Colon (tissue), 2 donors: ENCODE measurements around the gene SIGLEC12.

Experiments used
- FAIRE-seq: peaks from 2 replicates; lab custom pipeline; 2012; peaks lifted over from hg19 to GRCh38; lab: Jason Lieb, UNC
- donor health status: control.
- donor health status: control.

SIGLEC12 gene

DNA sequence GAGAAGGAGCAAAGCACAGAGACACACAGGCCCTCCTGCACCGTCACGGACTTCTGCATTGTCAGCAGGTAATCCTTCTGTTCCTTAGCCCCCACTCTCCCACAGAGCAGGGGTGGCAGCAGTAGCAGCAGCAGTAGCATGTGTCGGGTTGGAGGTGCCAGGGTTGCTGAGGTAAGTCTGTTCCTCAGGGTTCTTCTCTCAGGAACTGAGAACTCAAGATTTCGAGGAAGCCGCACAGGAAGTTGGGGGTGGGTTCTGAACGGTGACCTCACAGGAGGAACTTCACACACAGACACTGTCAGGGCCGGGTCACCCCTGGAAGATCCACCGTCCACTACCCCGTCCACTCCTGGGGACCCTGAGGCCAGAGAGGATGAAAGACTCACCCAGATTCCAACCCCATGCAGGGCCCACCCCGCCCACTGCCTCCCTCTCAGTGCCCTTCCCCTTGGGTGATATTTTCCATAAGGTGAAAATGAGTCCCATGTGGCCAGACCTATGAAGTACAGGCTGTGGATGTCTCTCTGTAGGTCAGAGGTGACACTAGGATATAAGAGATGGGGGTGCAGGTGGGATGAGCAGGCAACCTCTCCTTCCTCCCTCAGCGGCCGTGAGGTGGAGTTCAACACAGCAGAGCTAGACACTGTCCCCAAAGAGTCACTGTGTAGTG lies at the start of gene SIGLEC12:
SIGLEC12 (minus strand) TSS at position 207 of the 670 bp plus-strand sequence; CDS start at position 140, 67 bp downstream.
- no peak for FAIRE-seq

DNA sequence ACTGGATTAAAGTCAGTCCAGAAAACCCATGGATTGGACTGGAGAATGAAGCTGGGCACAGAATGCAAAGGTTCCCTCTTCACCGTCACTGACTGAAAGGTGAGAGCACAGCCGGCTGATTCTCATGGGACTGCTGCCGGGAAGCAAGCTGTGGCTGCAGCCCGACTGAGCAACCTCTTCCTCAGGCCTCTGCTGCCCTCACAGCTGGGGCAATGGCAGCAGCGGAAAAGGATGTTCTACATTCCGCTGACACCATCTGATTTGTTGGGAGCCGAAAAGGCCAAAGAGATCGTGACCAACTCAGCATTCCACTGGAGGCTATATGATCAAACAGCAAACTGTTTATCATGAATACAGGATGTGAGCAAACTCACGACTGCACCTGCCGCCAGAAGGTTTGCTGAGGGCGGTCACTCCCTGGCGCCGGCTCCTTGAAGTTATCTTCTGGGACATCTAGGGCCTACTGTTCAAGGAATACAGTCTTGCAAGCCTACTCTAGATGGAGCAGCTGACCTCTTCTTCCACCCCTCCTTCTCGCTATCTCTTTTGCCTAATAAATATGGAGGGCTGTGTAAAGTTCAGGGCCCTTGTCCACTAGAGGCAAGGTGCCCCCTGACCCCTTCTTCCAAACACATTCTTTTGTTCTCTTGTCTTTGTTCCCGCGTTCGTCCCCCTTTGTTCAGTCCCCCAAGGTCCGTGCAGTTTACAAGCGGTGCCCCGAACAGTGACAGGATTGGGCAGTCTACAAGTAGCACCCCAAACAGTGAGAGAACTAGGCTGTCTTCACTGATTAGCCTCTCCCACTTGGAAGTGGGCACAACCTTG lies 49.5 kb upstream of the SIGLEC12 start:
- FAIRE-seq = no peak

DNA sequence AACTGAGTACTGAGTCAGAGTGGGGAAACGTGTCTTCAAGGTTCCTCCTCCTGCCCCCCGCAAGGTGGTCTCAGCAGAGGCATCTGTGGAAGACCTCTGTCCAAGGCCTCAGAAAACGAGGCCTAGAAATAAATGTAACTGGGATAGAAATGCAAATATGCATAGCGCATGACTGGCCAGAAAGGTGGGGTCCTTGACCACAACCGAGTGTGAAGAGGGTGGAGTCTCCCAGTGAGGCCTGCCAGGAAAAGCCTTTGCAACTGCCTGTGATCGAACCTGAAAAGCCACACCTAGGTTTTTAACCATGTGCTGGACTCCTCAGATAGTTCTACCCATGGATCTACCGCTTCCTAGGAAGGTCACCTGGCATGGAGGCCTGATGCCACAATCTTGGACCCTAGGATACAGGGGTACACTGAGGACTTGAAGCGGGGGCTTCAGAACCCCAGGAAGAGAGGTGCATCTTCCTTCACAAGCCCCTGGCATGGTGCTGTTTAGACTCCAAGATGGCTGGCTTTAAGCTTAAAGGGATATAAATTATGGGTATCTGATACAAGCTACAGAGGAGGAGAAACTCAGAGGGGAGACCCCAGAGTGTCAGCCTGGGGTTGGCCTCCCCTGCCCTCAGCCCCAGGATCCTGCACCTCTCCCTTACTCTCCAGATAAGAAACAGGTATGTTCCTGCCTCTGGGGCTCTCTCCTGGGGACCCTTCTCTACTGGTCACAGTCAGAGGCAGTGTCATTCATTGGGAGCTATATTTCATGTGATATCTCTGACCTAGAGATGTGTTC lies 48.1 kb upstream of the SIGLEC12 start:
- FAIRE-seq = no peak

DNA sequence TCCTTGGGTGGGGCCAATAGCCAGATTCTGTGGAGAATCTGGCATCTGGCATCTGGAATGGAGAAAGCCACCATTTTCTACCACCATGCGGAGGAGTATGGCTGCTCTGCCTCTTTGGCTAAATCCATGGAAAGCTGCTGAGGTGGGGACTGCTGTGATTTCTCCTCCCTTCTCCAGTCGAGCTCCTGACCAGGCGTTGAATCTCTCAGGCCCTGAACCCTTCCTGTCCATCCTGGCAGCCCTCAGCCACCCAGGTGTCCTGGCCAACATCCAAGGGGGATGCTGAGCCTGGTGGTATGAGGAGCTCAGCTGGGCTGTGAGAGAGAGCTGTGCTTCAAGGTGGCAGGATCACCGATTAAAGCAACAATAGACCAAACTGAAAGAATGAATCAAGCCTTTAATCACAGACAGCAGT lies 47.3 kb upstream of the SIGLEC12 start:
- FAIRE-seq = no peak

DNA sequence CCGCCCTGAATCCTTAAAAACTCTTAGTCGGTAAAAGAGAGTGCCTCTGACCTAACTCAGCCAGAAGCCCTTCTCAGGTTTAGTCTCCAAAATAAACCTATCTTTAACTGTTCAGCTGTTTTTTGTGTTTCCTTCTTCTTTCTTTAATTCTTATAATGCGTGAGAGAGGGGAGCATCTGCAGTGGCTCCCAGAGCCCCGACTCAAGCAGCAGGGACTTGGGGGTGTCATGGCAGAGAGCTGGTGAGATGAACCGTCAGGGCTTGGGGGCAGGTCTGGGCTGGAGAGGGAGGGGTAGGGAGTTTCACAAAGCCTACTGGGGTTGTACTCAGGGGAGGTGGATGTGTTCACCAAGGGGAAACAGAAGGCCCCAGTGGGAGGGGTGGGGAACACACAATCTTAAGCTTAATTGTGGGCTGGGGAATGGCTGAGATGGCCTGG lies 46.6 kb upstream of the SIGLEC12 start:
- FAIRE-seq = no peak

DNA sequence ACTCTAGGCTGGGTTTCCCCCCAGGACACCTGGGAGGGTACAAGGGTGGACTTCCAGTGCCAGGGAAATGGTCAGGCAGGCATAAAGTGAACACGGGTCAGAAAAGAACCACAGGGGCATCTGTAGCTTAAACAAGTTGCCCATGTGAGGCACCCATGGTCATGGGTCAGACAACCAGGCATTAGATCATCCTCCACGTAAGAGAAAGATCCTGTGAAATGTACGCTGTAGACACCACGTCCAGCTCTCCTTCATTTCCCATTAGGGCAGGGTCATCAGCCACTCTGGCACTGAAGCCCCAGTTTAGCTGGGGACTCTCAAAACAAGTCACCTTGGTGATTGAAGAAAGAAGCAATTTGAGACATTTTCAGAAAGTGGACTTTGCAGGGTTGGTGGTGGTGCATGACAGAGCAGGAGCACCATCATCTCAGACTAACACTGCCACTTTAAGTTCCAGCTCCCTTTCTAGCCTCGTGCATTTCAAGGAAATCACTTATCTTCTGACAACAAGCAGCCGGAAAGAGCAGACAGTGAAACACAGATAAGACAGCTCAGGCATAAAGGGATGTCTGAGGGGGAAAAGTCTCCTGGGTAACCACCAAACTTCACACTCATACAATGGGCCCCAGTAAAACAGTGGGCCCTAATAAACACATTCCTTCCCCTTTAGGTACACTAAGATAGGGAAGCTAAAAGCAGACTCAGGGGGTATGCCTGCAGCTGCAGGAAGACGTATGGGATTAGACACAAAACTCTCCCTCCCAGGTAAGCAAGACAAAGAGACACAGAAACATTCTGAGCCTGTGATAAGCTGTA lies 46.0 kb upstream of the SIGLEC12 start:
- FAIRE-seq = no peak

DNA sequence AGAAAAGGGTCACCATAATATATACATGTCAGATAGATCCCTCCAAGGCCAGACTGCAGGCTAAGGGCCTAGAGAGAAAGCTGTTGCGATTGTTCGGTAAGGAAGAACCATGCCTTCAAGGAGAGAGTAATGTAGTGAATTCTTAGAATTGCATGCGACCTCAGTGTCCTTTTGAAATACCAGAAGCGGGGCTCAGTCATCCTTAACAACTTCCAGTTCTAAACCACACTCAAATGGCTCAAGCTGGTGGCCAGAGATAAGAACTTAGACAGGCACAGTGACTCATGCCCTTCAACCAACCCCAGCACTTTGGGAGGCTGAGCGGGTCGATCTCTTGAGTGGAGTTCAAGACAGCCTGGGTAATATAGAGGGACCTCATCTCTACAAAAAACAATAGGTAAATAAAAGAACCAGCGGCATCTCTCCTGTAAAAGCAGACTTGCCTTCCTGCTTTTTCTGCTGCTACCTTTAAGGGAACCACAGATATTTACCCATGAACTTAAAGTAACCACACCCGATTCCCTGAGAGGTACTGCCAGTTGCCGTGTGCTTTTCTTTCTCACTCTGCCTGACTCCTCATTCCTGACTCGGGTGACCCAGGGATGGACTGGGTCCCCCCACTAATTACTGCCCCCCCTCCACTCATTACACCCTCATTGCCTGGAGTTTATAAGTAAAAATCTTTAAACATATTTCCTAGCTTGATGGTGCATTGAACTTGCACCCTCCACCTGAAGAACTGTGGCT lies 45.2 kb upstream of the SIGLEC12 start:
- no peak for FAIRE-seq

DNA sequence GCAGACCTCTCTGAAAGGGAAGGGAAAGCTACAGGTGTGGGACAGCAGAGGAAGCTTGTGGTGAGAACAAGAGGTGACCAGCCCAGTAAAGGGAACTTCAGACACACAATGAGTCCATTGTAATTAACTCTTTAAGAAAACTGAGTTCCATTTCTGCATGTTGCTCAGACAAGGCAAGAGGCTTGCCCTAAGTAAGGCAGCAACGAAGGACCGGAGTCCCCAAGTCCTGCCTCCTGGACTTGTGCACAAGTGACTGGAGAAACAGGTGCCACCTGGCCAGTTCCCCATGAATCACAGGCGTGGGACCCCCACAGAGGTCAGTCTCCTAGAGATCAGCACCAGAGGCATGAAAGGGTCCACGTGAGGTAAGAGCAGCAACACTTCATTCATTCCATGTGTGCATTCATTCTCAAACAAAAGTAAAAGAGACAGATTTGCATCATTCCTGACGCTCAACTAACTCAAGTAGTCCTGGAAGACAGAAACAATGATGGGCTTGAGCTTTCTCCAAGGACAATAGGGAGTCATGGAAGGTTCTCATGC lies 44.6 kb upstream of the SIGLEC12 start:
- no peak for FAIRE-seq

DNA sequence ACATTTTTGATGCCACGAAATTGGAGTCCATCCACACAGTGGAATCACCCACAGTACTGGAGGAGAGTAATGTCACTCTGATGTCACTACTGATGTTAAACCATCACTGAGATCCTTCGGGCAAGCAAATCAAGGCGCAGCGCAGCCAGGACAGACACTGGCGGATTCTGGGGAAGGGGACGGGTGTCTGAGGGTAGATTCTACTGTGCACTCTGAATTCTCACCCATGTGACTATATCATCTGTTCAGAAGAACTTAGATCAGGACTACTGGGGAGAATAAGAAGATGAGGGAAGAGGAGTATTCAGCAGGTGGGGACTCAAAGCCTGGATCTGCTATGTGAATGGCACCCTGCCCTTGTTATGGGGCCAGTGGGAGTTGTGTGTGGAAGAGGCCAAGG lies 42.4 kb upstream of the SIGLEC12 start:
- FAIRE-seq = no peak

DNA sequence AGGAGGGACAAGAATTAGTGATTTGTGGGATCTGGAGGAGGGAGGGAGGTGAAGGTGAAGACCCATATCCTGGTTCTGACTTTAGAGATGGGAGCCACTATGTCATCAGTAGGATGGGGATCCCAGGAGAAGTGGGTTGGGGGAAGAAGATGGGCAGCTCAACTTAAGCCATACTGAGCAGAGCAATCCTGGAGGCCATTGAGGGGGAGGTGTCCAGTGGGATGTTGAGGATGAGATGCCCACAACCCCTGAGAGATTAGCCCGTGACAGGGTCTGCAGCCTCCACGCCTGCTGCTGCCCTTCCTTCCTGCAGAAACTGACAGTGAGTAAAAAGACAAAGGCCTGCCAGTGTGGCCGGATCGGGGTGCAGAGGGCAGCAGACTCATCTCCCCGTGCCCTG lies 41.1 kb upstream of the SIGLEC12 start:
- FAIRE-seq = no peak

DNA sequence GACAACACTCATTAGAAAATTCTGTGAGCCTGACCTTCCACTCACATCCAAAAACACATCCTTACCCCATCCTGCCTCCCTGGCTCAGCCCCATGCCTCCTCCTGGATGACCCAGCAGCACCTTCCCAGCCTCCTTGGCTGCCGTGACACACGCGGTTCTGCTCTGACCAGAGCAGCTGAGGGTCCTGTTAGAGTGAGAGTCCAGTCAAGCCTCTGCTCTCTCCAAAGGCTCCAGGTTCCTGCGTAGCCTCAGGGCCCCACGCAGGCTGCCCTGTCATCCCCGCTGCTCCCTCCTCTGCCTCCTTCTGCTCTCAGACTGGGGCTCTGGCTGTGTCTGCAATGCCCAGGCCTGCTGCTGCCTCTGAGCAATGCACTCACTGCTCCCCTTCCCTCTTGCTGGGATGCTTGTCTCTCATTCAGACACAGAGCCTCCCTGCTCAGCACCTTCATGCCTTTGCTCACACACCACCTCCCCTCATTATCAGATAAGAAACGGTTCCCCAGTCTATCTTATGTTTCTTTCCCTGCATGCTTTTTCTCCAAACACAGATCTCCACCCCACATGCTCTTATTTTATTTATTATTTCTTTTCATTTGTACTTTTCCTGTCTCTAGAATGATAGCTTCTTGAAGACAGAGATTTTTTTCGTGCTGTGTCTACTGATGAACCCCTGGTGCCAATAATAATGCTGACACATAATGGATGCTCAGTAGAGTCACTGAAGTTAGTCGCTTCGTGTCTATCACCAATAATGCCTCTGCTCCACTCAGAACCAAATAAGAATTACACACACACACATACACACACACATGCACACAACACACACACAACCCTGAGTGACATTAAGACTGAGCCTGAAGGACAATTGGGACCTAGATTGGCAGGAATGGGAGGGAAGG lies 40.1 kb upstream of the SIGLEC12 start:
- FAIRE-seq = no peak

DNA sequence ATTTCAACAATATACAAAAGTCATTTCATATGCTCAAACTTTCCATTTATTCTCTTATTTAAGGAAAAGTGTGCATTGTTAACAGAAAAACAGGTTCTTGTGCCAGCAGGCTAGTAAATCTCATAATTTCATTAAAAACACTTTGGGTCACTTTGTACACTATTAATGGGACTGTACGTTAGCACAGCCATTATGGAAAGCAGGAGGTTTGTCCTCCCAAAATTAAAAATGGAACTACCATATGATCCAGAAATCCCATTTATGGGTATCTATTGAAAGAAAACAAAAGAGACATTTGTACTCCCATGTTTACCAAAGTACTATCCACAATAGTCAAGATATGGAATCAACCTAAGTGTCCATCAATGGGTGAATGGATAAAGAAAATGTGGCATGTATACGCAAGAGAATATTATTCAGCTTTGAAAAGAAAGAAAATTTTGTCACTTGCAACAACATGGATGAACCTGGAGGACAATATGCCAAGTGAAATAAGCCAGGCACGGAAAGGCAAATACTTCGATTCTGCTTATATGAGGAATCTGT lies 38.3 kb upstream of the SIGLEC12 start:
- no peak for FAIRE-seq

DNA sequence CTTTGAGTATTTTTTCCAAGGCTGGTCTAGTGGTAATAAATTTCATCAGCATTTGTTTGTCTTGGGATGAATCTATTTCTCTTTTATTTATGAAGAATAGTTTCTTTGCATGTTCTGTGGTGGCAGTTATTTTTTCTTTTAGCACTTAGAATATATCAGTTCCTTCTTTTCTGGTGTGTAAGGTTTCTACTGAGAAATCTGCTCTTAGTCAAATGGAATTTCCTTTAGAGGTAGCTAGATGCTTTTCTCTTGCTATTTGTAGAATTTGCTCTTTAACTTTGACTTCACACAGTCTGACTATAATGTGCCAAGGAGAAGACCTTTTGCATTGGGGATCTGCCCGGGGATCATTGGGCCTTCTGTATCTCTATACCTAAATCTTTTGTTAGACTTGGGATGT lies 33.9 kb upstream of the SIGLEC12 start:
- FAIRE-seq = no peak

DNA sequence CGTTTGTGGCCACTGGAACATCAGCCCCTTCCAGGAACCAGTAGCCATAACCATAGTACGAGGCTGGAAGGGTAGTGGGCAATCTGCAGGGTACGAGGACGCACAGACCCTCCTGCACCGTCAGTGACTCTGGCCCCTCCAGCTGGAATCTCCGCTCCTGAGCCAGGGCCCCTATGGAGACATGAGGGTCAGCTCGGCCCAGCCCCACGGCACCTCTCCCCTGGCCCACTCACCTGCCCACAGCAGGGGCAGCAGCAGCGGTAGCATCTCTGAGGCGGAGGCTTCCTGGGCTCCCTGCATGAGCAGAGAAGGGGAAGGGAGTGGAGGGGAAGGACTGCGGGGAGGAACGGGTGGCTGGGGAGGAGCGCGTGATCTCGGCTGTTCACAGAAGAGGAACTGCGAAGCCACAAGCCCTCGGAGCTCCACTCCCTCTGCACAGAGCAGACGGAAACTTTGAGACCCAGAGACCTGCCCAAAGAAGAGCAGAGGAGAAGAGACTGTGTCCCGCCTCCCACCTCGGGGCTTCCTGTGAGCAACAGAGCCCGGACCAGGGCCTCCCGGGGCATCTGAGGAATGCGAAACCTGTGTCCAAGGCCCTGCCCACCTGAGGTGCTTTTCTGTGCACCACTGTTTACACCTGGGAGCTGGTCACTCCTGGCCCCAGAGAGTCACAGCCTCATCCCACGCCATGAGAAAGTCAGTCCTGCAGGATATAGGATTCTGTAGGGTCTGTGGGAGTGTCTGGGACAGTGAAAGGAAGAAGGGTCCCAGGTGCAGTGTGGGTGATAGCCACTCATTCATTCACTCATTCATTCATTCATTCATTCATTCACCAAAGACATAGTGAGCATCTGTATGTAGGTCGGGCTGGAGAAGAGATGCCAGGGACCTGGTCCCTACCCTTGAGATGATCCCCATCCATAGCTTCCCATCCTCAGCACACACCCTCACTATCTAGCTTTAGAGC lies 30.0 kb upstream of the SIGLEC12 start, which contains the start of gene SIGLEC6:
SIGLEC6 (minus strand) TSS at position 322 of the 967 bp plus-strand sequence; CDS start at position 300, 22 bp downstream.
- FAIRE-seq = no peak

DNA sequence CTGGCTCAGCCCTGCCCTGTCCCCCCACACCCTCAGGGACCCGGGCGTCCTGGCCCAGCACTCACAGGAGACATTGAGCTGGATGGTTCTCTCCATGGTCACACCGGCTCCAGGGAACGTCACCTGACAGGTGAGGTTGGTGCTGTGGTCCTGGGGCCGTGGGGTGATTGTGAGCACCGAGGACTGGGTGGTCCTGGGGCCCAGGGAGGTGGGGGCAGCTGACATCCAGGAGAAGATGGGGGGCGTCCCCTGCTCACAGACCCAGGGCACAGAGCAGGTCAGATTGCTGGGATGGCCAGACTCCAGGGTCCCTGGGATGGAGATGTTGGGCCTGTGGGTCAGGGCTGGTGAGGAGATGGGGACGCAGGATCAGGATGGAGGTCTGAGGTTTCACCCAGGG lies 29.0 kb upstream of the SIGLEC12 start:
- FAIRE-seq = no peak

DNA sequence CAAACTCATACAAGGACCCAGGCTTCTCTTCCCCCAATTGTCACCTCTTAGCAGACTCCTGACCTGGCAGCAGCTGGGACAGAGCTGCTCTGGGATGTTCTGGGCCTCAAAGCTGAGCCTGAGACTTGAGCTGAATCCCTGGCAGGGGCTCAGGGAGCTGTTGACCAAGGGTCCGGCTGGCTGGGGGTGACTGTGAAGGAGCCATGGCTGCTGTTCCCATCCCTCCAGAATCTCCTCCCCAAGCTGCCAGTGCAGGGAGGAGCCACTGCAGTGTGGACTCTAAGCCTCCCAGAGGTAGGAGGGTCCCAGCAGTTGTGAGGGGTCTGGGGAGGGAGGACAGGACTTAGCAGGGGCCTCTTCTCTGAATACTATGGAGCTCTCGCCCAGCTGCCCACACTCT lies 27.7 kb upstream of the SIGLEC12 start:
- FAIRE-seq = no peak

DNA sequence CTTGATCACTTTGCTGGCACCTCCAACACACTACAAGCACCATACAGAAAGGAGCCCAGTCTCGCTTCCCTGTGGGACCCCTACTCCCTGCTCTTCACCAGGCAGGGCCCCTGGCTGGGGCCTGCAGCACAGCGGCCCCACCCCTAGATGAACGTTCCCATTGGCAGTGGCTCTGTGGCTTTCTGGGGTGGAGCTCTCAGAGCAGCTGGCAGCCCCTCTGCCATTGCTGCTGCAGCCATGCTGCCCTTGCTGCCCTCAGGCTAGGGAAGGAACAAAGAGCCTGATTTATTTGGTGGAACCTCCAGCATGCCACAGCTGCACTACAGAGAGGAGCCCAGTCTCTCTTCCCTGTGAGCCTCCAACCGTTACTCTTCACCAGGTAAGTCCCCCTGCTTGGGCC lies 24.1 kb upstream of the SIGLEC12 start:
- FAIRE-seq = no peak

DNA sequence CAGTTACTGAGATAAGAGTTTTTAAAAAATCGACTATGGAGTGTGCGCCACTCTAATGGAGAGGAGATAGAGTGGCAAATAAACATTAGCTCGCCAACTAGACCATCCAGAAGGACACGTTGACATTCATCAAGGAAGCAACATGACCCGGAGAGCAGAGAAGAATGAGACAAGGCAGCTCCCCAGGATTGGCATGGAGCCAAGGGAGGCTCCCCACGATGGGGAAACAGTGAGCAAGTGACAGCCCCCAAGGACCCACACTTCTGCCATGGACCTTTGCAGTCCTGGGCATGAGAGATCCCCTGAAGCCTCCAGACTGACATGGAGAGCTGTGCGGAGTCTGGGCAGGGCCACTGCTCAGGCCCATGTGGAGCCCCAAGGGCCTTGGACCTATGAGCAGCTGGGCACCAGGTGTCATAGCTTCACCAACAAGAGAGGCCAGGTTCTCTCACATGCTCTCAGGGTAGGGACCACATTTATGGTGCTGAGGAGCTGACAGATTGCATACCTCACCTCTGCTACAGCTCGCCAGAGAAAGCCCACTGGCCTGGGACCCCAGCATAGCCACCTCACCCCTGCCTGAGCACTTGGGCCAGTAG lies 23.2 kb upstream of the SIGLEC12 start:
- FAIRE-seq = no peak
